ENCODE data around the gene ZNF576. TPM values are rescaled to one million over a fixed set of nuclear protein-coding genes. Genes with fewer than 3 reads are reported as not detected.

Gene ZNF576
- total and polyA plus RNA-seq, 2 of the 13 experiments (the other 11 are each of a cell fraction or from before 2014, with no cell fraction given): 7.2 to 9.6 TPM

DNA sequence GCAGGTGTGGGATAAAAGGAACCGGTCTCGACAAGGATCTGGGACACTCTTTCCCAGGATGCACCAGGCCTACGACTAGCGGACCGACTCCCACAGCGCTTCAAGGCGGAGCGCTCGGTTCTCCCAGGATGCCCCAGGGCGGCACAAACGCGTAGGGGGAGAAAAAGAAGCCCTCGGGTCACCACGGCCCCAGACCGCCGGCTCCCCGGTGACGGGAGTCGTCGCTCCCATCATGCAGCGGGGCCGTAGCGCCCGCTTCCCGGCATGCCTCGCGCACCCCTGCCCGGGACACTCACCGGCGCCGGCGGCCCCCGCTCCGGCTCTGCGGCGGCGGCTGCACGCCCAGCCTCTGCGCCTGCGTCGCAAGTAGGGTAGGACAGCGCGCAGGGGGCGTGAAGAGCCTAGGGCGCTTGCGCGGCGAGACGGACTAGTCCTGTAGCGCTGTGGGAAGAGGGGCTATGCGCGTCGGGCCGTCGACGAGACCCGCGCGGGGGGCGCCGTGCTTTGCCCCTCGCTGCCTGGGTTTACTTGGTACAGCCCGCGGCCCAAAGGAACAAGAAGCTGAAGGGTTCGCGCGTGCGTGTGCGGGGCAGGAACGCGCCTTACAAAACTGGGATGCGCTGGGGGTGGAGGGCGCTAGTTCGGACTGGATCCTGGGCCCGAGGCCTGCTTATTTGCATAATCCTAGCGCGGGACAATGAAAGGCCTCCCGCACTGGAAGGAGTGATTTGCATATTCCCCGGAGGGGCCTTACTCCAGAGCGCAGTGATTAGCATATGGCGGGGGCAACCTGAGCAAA is 23.1 kb downstream of the ZNF576 start, which contains the start of gene ZNF428 (continued):
- TF ChIP-seq, protein P1, sequence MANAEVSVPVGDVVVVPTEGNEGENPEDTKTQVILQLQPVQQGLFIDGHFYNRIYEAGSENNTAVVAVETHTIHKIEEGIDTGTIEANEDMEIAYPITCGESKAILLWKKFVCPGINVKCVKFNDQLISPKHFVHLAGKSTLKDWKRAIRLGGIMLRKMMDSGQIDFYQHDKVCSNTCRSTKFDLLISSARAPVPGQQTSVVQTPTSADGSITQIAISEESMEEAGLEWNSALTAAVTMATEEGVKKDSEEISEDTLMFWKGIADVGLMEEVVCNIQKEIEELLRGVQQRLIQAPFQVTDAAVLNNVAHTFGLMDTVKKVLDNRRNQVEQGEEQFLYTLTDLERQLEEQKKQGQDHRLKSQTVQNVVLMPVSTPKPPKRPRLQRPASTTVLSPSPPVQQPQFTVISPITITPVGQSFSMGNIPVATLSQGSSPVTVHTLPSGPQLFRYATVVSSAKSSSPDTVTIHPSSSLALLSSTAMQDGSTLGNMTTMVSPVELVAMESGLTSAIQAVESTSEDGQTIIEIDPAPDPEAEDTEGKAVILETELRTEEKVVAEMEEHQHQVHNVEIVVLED (CRISPR knock-in tag; IDR thresholded peaks at IDR 0.05; ENCODE audit: borderline replicate concordance): peak; percentile 85
- 0 out of 2 replicates have a peak, but pooled peaks have one; percentile 23 for TF ChIP-seq TSC22D2 (CRISPR knock-in tag; IDR thresholded peaks at IDR 0.05; ENCODE audit: borderline replicate concordance)
- TF ChIP-seq NFIC (IDR thresholded peaks at IDR 0.05; ENCODE audit: low read length): no peak
- peak; percentile 66 for TF ChIP-seq ZSCAN25 (CRISPR knock-in tag; IDR thresholded peaks at IDR 0.05)
- TF ChIP-seq ZNF18 (CRISPR knock-in tag; IDR thresholded peaks at IDR 0.05; ENCODE audit: insufficient replicate concordance): peak; percentile 80
- peak; percentile 87 for TF ChIP-seq REPIN1 (CRISPR knock-in tag; IDR thresholded peaks at IDR 0.05; ENCODE audit: borderline replicate concordance, low read depth)
- TF ChIP-seq TBL1XR1 (IDR thresholded peaks at IDR 0.05; ENCODE audit: borderline replicate concordance, low read length, partially characterized antibody): no peak
- no peak for TF ChIP-seq NR2F1 (CRISPR knock-in tag; IDR thresholded peaks at IDR 0.05)
- TF ChIP-seq ZNF326 (CRISPR knock-in tag; IDR thresholded peaks at IDR 0.05; ENCODE audit: borderline replicate concordance): no peak
- TF ChIP-seq FLYWCH1 (CRISPR knock-in tag; IDR thresholded peaks at IDR 0.05): no peak
- TF ChIP-seq KAT7 (CRISPR knock-in tag; IDR thresholded peaks at IDR 0.05; ENCODE audit: borderline replicate concordance): no peak; the same call in 1 of the 2 replicates
- TF ChIP-seq ZBTB44 (CRISPR knock-in tag; IDR thresholded peaks at IDR 0.05): peak; percentile 86
- TF ChIP-seq ZNF670 (CRISPR knock-in tag; IDR thresholded peaks at IDR 0.05; ENCODE audit: borderline replicate concordance): peak; percentile 90; the same call in 1 of the 2 replicates
- no peak for TF ChIP-seq NFYC (CRISPR knock-in tag; IDR thresholded peaks at IDR 0.05)
- no peak for TF ChIP-seq NFRKB (IDR thresholded peaks at IDR 0.05)
- TF ChIP-seq, protein P2, sequence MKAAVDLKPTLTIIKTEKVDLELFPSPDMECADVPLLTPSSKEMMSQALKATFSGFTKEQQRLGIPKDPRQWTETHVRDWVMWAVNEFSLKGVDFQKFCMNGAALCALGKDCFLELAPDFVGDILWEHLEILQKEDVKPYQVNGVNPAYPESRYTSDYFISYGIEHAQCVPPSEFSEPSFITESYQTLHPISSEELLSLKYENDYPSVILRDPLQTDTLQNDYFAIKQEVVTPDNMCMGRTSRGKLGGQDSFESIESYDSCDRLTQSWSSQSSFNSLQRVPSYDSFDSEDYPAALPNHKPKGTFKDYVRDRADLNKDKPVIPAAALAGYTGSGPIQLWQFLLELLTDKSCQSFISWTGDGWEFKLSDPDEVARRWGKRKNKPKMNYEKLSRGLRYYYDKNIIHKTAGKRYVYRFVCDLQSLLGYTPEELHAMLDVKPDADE (CRISPR knock-in tag; IDR thresholded peaks at IDR 0.05): peak; percentile 87; the same call in 1 of the 2 replicates
- TF ChIP-seq E2F5 (CRISPR knock-in tag; conservative IDR thresholded peaks at IDR 0.05): peak; percentile 38; the same call in 1 of the 2 replicates
- TF ChIP-seq TARDBP (CRISPR knock-in tag; IDR thresholded peaks at IDR 0.05): peak; percentile 81
- peak; percentile 87; the same call in 1 of the 2 replicates for TF ChIP-seq ZNF274 (CRISPR knock-in tag; IDR thresholded peaks at IDR 0.05)
